Sigmoid colon (tissue), 7 donors: Measurements from ENCODE around the gene MPDZ. TPM values are rescaled to one million over a fixed set of nuclear protein-coding genes. Genes with fewer than 3 reads are reported as not detected.

Experiments used
- DNase-seq: peaks from one replicate; pipeline ENCODE4 v3.0.0-alpha.2; 2019
- H3K27ac ChIP-seq, 4 donors: fragments of 200-600 bp; sonication (generic); one replicate each; pipeline ENCODE4 v1.5.1; 2016 to 2019; ENCODE audit warnings: mild to moderate bottlenecking in 1 of 4
- H3K27me3 ChIP-seq, 3 donors: fragments of 200-600 bp; sonication (generic); one replicate each; pipeline ENCODE4 v1.5.1; 2019; ENCODE audit warnings: mild to moderate bottlenecking in 1 of 3
- H3K36me3 ChIP-seq, 4 donors: fragments of 200-600 bp; sonication (generic); one replicate each; pipeline ENCODE4 v1.5.1; 2016 to 2019
- H3K4me1 ChIP-seq, 4 donors: fragments of 200-600 bp; sonication (generic); one replicate each; pipeline ENCODE4 v1.5.1; 2017 to 2019
- H3K4me3 ChIP-seq, 4 donors: fragments of 200-600 bp; sonication (generic); one replicate each; pipeline ENCODE4 v1.5.1; 2017 to 2019; ENCODE audit warnings: mild to moderate bottlenecking in 2 of 4, moderate library complexity in 1 of 4
- H3K9me3 ChIP-seq, 4 donors: fragments of 200-600 bp in 3 of 4; sonication (generic) in 3 of 4; one replicate each; pipeline versions ENCODE4 v1.5.1 to v1.6.1; 2013 to 2019
- EP300 ChIP-seq, 4 donors: sonication (generic); formaldehyde crosslinking; IDR thresholded peaks; one replicate each; pipeline ENCODE4 v1.6.1; 2017; ENCODE audit warnings: antibody characterized with exemption in 4 of 4
- POLR2A ChIP-seq, 2 donors: fragments of 450-650 bp; IDR thresholded peaks; one replicate each; pipeline ENCODE4 v1.6.1; 2016; ENCODE audit warnings: antibody characterized with exemption in 2 of 2, mild to moderate bottlenecking in 2 of 2, moderate library complexity in 2 of 2
- POLR2AphosphoS5 ChIP-seq, 4 donors: sonication (generic); formaldehyde crosslinking; IDR thresholded peaks; one replicate each; pipeline ENCODE4 v1.6.1; 2017; ENCODE audit warnings: antibody characterized with exemption in 4 of 4
- WGBS, 2 donors: extraction: QIAGEN DNeasy Blood & Tissue Kit; methylation state at CpG; one replicate each; pipeline ENCODE4 v1.1.7; 2013; 5-methylcytosine and 5-hydroxymethylcytosine counted together
- intact Hi-C: fragments of 100-400 bp; cut with DNase I; formaldehyde crosslinking; loops from one replicate; pipeline ENCODE4 v1.15.1; 2023
- polyA plus RNA-seq, 3 donors: library from polyadenylated mRNA; stranded (reverse); fragments of 200-250 nt; gene quantifications; one replicate each; pipeline ENCODE4 v1.2.3, GENCODE V29; 2013
- total RNA-seq, 4 donors: library from RNA; depleted of rRNA; stranded (reverse); fragments of >200 nt; gene quantifications; one replicate each; pipeline ENCODE4 v1.1.0, GENCODE V29; 2016
- TF ChIP-seq, protein P1 (sequence below), 4 experiments: fragments of 450-650 bp in 3 of 4; fragments of 200-600 bp in 1 of 4; IDR thresholded peaks; one replicate each; pipeline ENCODE4 v1.5.1; 2016 to 2019; ENCODE audit warnings: antibody characterized with exemption in 4 of 4, mild to moderate bottlenecking in 3 of 4, moderate library complexity in 2 of 4
- donor health status: healthy with polysubstance abuse.
- donor health status: Bipolar disorder and iron deficiency.
- donor health status: healthy.

MPDZ gene
- total and polyA plus RNA-seq, 7 donors = 3.6 to 72.2 (median 62.8) TPM

- intact Hi-C loops = no loop called here
- peak overlapping the region; percentile 8 to 34 (median 20) for H3K27ac ChIP-seq
- DNase-seq = no peak
- H3K4me1 ChIP-seq = peaks cover 0 to 81% (median 33%) of the 10 kb centered on the region in 4 donors
- H3K4me3 ChIP-seq = no peak overlapping the region
- no peaks in the 10 kb centered on the region for H3K36me3 ChIP-seq
- H3K9me3 ChIP-seq = no peaks in the 10 kb centered on the region
- H3K27me3 ChIP-seq = no peaks in the 10 kb centered on the region
- no peak for TF ChIP-seq POLR2A (IDR thresholded peaks at IDR 0.05)
- TF ChIP-seq, protein P1, sequence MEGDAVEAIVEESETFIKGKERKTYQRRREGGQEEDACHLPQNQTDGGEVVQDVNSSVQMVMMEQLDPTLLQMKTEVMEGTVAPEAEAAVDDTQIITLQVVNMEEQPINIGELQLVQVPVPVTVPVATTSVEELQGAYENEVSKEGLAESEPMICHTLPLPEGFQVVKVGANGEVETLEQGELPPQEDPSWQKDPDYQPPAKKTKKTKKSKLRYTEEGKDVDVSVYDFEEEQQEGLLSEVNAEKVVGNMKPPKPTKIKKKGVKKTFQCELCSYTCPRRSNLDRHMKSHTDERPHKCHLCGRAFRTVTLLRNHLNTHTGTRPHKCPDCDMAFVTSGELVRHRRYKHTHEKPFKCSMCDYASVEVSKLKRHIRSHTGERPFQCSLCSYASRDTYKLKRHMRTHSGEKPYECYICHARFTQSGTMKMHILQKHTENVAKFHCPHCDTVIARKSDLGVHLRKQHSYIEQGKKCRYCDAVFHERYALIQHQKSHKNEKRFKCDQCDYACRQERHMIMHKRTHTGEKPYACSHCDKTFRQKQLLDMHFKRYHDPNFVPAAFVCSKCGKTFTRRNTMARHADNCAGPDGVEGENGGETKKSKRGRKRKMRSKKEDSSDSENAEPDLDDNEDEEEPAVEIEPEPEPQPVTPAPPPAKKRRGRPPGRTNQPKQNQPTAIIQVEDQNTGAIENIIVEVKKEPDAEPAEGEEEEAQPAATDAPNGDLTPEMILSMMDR (IDR thresholded peaks at IDR 0.05) = no peak
- no peak for TF ChIP-seq POLR2AphosphoS5 (IDR thresholded peaks at IDR 0.05)
- no peak for TF ChIP-seq EP300 (IDR thresholded peaks at IDR 0.05)
- WGBS, 2 donors = 71 to 72% methylated on average over 2 of the region's 2 CpGs
These were observed 13.3 kb downstream of the MPDZ start for GRCh38 chr9:13266167-13266566.

GRCh38 chr9:13264788-13265187 is 14.7 kb downstream of the MPDZ start:
- no peak for TF ChIP-seq EP300 (IDR thresholded peaks at IDR 0.05)
- TF ChIP-seq, protein P1 (IDR thresholded peaks at IDR 0.05) = no peak
- no peak for TF ChIP-seq POLR2AphosphoS5 (IDR thresholded peaks at IDR 0.05)
- TF ChIP-seq POLR2A (IDR thresholded peaks at IDR 0.05) = no peak
- no peak for DNase-seq
- no peaks in the 10 kb centered on the region for H3K36me3 ChIP-seq
- peak overlapping the region in 3 of 4 donors; percentile 8 to 32 (median 17) for H3K27ac ChIP-seq
- H3K9me3 ChIP-seq = no peaks in the 10 kb centered on the region
- intact Hi-C loops = no loop called here
- H3K4me1 ChIP-seq = peaks cover 0 to 71% (median 32%) of the 10 kb centered on the region in 4 donors
- no peak overlapping the region for H3K4me3 ChIP-seq
- H3K27me3 ChIP-seq = no peaks in the 10 kb centered on the region

GRCh38 chr9:13263511-13263910 is 16.0 kb downstream of the MPDZ start:
- Histone ChIP-seq H3K9me3 (no peaks in the 10 kb centered on the region), H3K27me3 (no peaks in the 10 kb centered on the region), H3K27ac (no peak overlapping the region), H3K4me1 (peaks cover 0 to 58% (median 32%) of the 10 kb centered on the region in 4 donors), H3K4me3 (no peak overlapping the region), H3K36me3 (no peaks in the 10 kb centered on the region)
- 24 to 62% methylated on average over 2 of the region's 2 CpGs for WGBS, 2 donors
- DNase-seq = no peak
- intact Hi-C loops = no loop called here
- no peak for TF ChIP-seq POLR2A (IDR thresholded peaks at IDR 0.05)
- TF ChIP-seq, protein P1 (IDR thresholded peaks at IDR 0.05) = no peak
- no peak for TF ChIP-seq POLR2AphosphoS5 (IDR thresholded peaks at IDR 0.05)
- TF ChIP-seq EP300 (IDR thresholded peaks at IDR 0.05) = no peak

- no peak for TF ChIP-seq POLR2A (IDR thresholded peaks at IDR 0.05)
- TF ChIP-seq, protein P1 (IDR thresholded peaks at IDR 0.05) = no peak
- TF ChIP-seq POLR2AphosphoS5 (IDR thresholded peaks at IDR 0.05) = no peak
- TF ChIP-seq EP300 (IDR thresholded peaks at IDR 0.05) = no peak
- no peaks in the 10 kb centered on the region for H3K27me3 ChIP-seq
- peaks cover 0 to under 1% (median 0%) of the 10 kb centered on the region in 4 donors for H3K36me3 ChIP-seq
- H3K4me1 ChIP-seq = peaks cover 0 to 18% (median 7%) of the 10 kb centered on the region in 4 donors
- DNase-seq = no peak
- 45 to 67% methylated on average over 4 of the region's 4 CpGs for WGBS, 2 donors
- intact Hi-C loops = no loop called here
- no peaks in the 10 kb centered on the region for H3K9me3 ChIP-seq
- H3K4me3 ChIP-seq = no peak overlapping the region
- no peak overlapping the region for H3K27ac ChIP-seq
These were observed 26.6 kb downstream of the MPDZ start for GRCh38 chr9:13252852-13253251.

- H3K27ac ChIP-seq = no peak overlapping the region
- H3K4me3 ChIP-seq = no peak overlapping the region
- TF ChIP-seq POLR2A (IDR thresholded peaks at IDR 0.05) (no peak), POLR2AphosphoS5 (IDR thresholded peaks at IDR 0.05) (no peak)
- no peaks in the 10 kb centered on the region for H3K27me3 ChIP-seq
- H3K4me1 ChIP-seq = no peaks in the 10 kb centered on the region
- no peaks in the 10 kb centered on the region for H3K9me3 ChIP-seq
- peaks cover 0 to 47% (median 2%) of the 10 kb centered on the region in 4 donors for H3K36me3 ChIP-seq
- intact Hi-C loops = no loop called here
- 74 to 87% methylated on average over 3 of the region's 3 CpGs for WGBS, 2 donors
- no peak for DNase-seq
These were observed 35.3 kb downstream of the MPDZ start for GRCh38 chr9:13244181-13244580.
